Sigmoid colon (tissue), 7 donors: ENCODE data around the gene APOF. TPM values are rescaled to one million over a fixed set of nuclear protein-coding genes. Genes with fewer than 3 reads are reported as not detected.

ENCODE experiments used
- DNase-seq: peaks from one replicate; pipeline ENCODE4 v3.0.0-alpha.2; 2019
- H3K27ac ChIP-seq, 4 donors: fragments of 200-600 bp; sonication (generic); one replicate each; pipeline ENCODE4 v1.5.1; 2016 to 2019; ENCODE audit warnings: mild to moderate bottlenecking in 1 of 4
- H3K27me3 ChIP-seq, 3 donors: fragments of 200-600 bp; sonication (generic); one replicate each; pipeline ENCODE4 v1.5.1; 2019; ENCODE audit warnings: mild to moderate bottlenecking in 1 of 3
- H3K36me3 ChIP-seq, 4 donors: fragments of 200-600 bp; sonication (generic); one replicate each; pipeline ENCODE4 v1.5.1; 2016 to 2019
- H3K4me1 ChIP-seq, 4 donors: fragments of 200-600 bp; sonication (generic); one replicate each; pipeline ENCODE4 v1.5.1; 2017 to 2019
- H3K4me3 ChIP-seq, 4 donors: fragments of 200-600 bp; sonication (generic); one replicate each; pipeline ENCODE4 v1.5.1; 2017 to 2019; ENCODE audit warnings: mild to moderate bottlenecking in 2 of 4, moderate library complexity in 1 of 4
- H3K9me3 ChIP-seq, 4 donors: fragments of 200-600 bp in 3 of 4; sonication (generic) in 3 of 4; one replicate each; pipeline versions ENCODE4 v1.5.1 to v1.6.1; 2013 to 2019
- CTCF ChIP-seq, 4 experiments: fragments of 450-650 bp in 3 of 4; fragments of 200-600 bp in 1 of 4; IDR thresholded peaks; one replicate each; pipeline ENCODE4 v1.5.1; 2016 to 2019; ENCODE audit warnings: antibody characterized with exemption in 4 of 4, mild to moderate bottlenecking in 3 of 4, moderate library complexity in 2 of 4
- EP300 ChIP-seq, 4 donors: sonication (generic); formaldehyde crosslinking; IDR thresholded peaks; one replicate each; pipeline ENCODE4 v1.6.1; 2017; ENCODE audit warnings: antibody characterized with exemption in 4 of 4
- POLR2A ChIP-seq, 2 donors: fragments of 450-650 bp; IDR thresholded peaks; one replicate each; pipeline ENCODE4 v1.6.1; 2016; ENCODE audit warnings: antibody characterized with exemption in 2 of 2, mild to moderate bottlenecking in 2 of 2, moderate library complexity in 2 of 2
- POLR2AphosphoS5 ChIP-seq, 4 donors: sonication (generic); formaldehyde crosslinking; IDR thresholded peaks; one replicate each; pipeline ENCODE4 v1.6.1; 2017; ENCODE audit warnings: antibody characterized with exemption in 4 of 4
- WGBS, 2 donors: extraction: QIAGEN DNeasy Blood & Tissue Kit; methylation state at CpG; one replicate each; pipeline ENCODE4 v1.1.7; 2013; 5-methylcytosine and 5-hydroxymethylcytosine counted together
- intact Hi-C: fragments of 100-400 bp; cut with DNase I; formaldehyde crosslinking; loops from one replicate; pipeline ENCODE4 v1.15.1; 2023
- polyA plus RNA-seq, 3 donors: library from polyadenylated mRNA; stranded (reverse); fragments of 200-250 nt; gene quantifications; one replicate each; pipeline ENCODE4 v1.2.3, GENCODE V29; 2013
- total RNA-seq, 4 donors: library from RNA; depleted of rRNA; stranded (reverse); fragments of >200 nt; gene quantifications; one replicate each; pipeline ENCODE4 v1.1.0, GENCODE V29; 2016
- donor health status: healthy with polysubstance abuse.
- donor health status: Bipolar disorder and iron deficiency.
- donor health status: healthy.

Gene APOF
- total and polyA plus RNA-seq, 7 donors: not detected

- no peak for DNase-seq
These were observed 13.2 kb upstream of the APOF start for GRCh38 chr12:56375598-56376434.

GRCh38 chr12:56374726-56375597 is 12.3 kb upstream of the APOF start:
- Histone ChIP-seq H3K27me3 (no peaks in the 10 kb centered on the region), H3K27ac (no peak overlapping the region), H3K4me3 (no peak overlapping the region), H3K4me1 (no peaks in the 10 kb centered on the region), H3K36me3 (no peaks in the 10 kb centered on the region), H3K9me3 (no peaks in the 10 kb centered on the region)
- 54 to 72% methylated on average over 7 of the region's 7 CpGs for WGBS, 2 donors
- TF ChIP-seq CTCF (IDR thresholded peaks at IDR 0.05): no peak
- no peak for TF ChIP-seq POLR2AphosphoS5 (IDR thresholded peaks at IDR 0.05)
- TF ChIP-seq EP300 (IDR thresholded peaks at IDR 0.05): no peak
- TF ChIP-seq POLR2A (IDR thresholded peaks at IDR 0.05): no peak
- intact Hi-C loops: no loop called here
- DNase-seq: no peak

More at GRCh38 chr12:56375598-56376434, 13.2 kb upstream of the APOF start:
- Histone ChIP-seq H3K4me3 (no peak overlapping the region), H3K27ac (no peak overlapping the region), H3K27me3 (no peaks in the 10 kb centered on the region), H3K9me3 (no peaks in the 10 kb centered on the region), H3K36me3 (no peaks in the 10 kb centered on the region), H3K4me1 (no peaks in the 10 kb centered on the region)
- WGBS, 2 donors: 73 to 86% methylated on average over 11 of the region's 11 CpGs
- TF ChIP-seq POLR2AphosphoS5 (IDR thresholded peaks at IDR 0.05): no peak
- no peak for TF ChIP-seq POLR2A (IDR thresholded peaks at IDR 0.05)
- intact Hi-C loops: no loop called here

- intact Hi-C loops: no loop called here
- Histone ChIP-seq H3K27ac (no peak overlapping the region), H3K9me3 (no peaks in the 10 kb centered on the region), H3K4me3 (no peak overlapping the region), H3K36me3 (no peaks in the 10 kb centered on the region), H3K27me3 (no peaks in the 10 kb centered on the region), H3K4me1 (no peaks in the 10 kb centered on the region)
- TF ChIP-seq POLR2AphosphoS5 (IDR thresholded peaks at IDR 0.05): no peak
- no peak for TF ChIP-seq EP300 (IDR thresholded peaks at IDR 0.05)
- TF ChIP-seq POLR2A (IDR thresholded peaks at IDR 0.05): no peak
- no peak for TF ChIP-seq CTCF (IDR thresholded peaks at IDR 0.05)
- 98 to 100% methylated on average over 1 of the region's 1 CpG for WGBS, 2 donors
- no peak for DNase-seq
These were observed 10.9 kb upstream of the APOF start for GRCh38 chr12:56373515-56373914.

GRCh38 chr12:56366948-56367347 is 4.3 kb upstream of the APOF start:
- intact Hi-C loops: no loop called here
- 92% methylated on average over 3 of the region's 3 CpGs for WGBS, 2 donors
- no peak for DNase-seq
- no peaks in the 10 kb centered on the region for H3K4me1 ChIP-seq
- H3K36me3 ChIP-seq: no peaks in the 10 kb centered on the region
- no peaks in the 10 kb centered on the region for H3K9me3 ChIP-seq
- TF ChIP-seq POLR2A (IDR thresholded peaks at IDR 0.05): no peak
- TF ChIP-seq EP300 (IDR thresholded peaks at IDR 0.05): no peak
- no peak for TF ChIP-seq CTCF (IDR thresholded peaks at IDR 0.05)
- TF ChIP-seq POLR2AphosphoS5 (IDR thresholded peaks at IDR 0.05): no peak
- H3K4me3 ChIP-seq: no peak overlapping the region
- H3K27ac ChIP-seq: no peak overlapping the region
- no peaks in the 10 kb centered on the region for H3K27me3 ChIP-seq
